ENCODE results near the gene CEP19.
"Not testable (repeated sequence)": the region's sequence is repeated elsewhere in the genome, so short reads cannot be mapped to it uniquely, and the experiment has no call there.

CEP19 gene

GRCh38 chr3:196711838-196712513, at the start of gene CEP19, which contains the start of gene PIGX:
Gene CEP19 (minus strand): TSS chr3:196712250. CDS start chr3:196708657, 3,593 bp downstream.
Gene PIGX (plus strand): TSS chr3:196712377.
- peak; percentile 94 for DNase-seq

GRCh38 chr3:196757876-196758739, 46.1 kb upstream of the CEP19 start:
- DNase-seq: no peak

GRCh38 chr3:196756732-196757131, 44.7 kb upstream of the CEP19 start:
- DNase-seq: no peak

GRCh38 chr3:196754091-196754981, 42.3 kb upstream of the CEP19 start:
- DNase-seq: no peak

GRCh38 chr3:196753201-196753600, 41.2 kb upstream of the CEP19 start:
- DNase-seq: no peak

GRCh38 chr3:196749125-196749524, 37.1 kb upstream of the CEP19 start:
- DNase-seq: no peak

- DNase-seq: not testable (repeated sequence)
Observed at GRCh38 chr3:196743569-196743968, 31.5 kb upstream of the CEP19 start.

- peak; percentile 14 for DNase-seq
Observed at GRCh38 chr3:196741249-196741889, 29.3 kb upstream of the CEP19 start.

GRCh38 chr3:196740481-196741248, 28.6 kb upstream of the CEP19 start:
- DNase-seq: no peak

- peak; percentile 86 for DNase-seq
Observed at GRCh38 chr3:196739671-196740480, 27.8 kb upstream of the CEP19 start, which contains the start of gene PAK2. Gene PAK2 (plus strand): TSS chr3:196739857. CDS start chr3:196782647, 42,790 bp downstream.

- no peak for DNase-seq
Observed at GRCh38 chr3:196737655-196738054, 25.6 kb upstream of the CEP19 start.

- no peak for DNase-seq
Observed at GRCh38 chr3:196736670-196737374, 24.8 kb upstream of the CEP19 start.

GRCh38 chr3:196735751-196736150, 23.7 kb upstream of the CEP19 start:
- no peak for DNase-seq

- DNase-seq: no peak
Observed at GRCh38 chr3:196726788-196727675, 15.0 kb upstream of the CEP19 start.

GRCh38 chr3:196721097-196721496, 9.0 kb upstream of the CEP19 start:
- no peak for DNase-seq

- not testable (repeated sequence) for DNase-seq
Observed at GRCh38 chr3:196717162-196717561, 5.1 kb upstream of the CEP19 start.

GRCh38 chr3:196712514-196713413, 714 bp upstream of the CEP19 start:
- peak; percentile 38 for DNase-seq

GRCh38 chr3:196708467-196708866, 3.6 kb downstream of the CEP19 start:
- no peak for DNase-seq
